Activated CD4-positive, alpha-beta T cell treated with anti-CD3 and anti-CD28 coated beads, Interleukin-2, amount 50 U/mL, for 4 hours (primary cell): Measurements from ENCODE around the gene SHMT1.
"Not testable (repeated sequence)": the region's sequence is repeated elsewhere in the genome, so short reads cannot be mapped to it uniquely, and the experiment has no call there.

ENCODE experiments used
- DNase-seq, 2 experiments: peaks; one replicate each; pipeline ENCODE4 v3.0.0-alpha.2; 2020

The SHMT1 gene

DNA sequence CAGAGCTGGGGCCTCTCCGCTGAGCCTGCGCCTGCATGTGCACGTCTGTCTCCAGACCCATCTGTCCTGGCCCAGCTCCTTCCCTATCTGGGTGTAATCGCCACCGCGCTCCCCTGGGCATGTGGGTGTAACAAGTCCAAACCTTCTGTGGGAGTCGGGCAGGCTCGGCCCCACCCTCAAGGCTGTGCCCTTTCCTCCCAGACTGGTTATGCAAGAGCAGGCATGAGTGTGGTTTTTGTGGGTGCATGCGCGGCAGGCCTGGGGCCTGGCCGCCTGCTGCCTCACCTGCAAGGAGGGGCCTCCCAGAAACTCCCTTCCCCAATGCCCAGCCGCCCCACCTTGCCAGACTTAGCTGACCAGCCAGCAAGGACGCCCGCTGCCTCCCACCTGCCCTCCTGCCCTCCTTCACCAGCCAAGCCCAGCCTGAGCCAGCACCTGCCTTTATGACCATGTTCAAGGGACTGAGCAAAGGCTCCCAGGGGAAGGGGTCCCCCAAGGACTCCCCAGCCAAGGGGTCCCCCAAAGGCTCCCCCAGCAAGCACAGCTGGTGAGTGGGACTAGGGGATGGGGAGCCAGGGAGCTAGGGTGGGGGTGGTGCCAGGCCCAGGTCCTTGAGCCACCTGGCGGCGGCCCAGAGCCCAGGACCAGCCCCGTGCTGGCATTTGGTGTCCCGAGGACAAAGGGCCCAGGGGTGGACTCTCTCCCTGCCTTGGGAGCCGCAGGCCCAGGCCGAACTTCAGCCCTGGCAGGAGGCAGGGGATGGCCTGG is 14.3 kb upstream of the SHMT1 start, which contains the start of gene EVPLL:
Gene EVPLL, plus strand, starts transcription at position 342 of the 768 bp plus-strand sequence. CDS start 3,160 bp downstream, outside the sequence.
- no peak for DNase-seq

DNA sequence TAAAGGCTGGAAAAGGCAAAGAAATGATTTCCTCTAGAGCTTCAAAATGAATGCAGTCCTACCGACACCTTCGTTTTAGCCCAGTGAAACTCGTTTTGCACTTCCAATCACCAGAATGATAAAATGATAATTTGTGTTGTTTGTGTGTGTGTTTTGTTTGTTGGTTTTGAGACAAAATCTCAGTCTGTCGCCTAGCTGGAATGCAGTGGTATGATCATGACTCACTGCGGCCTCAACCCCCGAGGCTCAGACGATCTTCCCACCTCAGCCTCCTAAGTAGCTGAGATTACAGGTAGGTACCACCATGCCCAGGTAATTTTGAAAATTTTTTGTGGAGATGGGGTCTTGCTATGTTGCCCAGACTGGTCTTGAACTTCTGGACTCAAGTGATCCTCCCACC is 10.9 kb upstream of the SHMT1 start:
- DNase-seq: no peak

DNA sequence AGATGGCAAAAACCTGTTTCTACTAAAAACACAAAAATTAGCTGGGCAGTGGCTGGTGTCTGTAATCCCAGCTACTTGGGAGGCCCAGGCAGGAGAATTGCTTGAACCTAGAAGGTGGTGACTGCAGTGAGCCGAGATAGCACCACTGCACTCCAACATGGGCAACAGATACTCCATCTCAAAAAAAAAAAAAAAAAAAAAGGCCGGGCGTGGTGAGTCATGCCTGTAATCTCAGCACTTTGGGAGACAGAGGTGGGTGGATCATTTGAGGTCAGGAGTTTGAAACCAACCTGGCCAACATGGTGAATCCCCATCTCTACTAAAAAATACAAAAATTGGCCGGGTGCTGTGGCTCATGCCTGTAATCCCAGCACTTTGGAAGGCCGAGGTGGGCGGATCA is 9.8 kb upstream of the SHMT1 start:
- DNase-seq: not testable (repeated sequence)

DNA sequence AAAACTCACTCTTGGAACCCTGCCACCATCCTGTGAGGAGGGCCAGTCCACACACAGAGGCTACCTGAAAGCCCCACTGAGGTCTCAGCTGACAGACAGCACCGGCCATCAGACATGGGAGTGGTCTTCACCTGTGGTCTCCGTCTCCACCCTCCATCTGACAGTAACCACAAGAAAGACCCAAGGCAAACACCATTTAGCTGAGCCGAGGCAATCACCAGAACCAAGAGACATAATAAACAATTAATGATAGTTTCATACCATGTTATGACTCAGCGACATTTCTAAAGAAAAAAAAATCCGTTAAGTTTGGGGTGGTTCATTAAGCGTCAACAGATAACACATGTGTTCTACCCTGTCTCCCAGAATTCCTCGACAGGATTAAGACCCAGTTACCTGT is 8.1 kb upstream of the SHMT1 start:
- no peak for DNase-seq

DNA sequence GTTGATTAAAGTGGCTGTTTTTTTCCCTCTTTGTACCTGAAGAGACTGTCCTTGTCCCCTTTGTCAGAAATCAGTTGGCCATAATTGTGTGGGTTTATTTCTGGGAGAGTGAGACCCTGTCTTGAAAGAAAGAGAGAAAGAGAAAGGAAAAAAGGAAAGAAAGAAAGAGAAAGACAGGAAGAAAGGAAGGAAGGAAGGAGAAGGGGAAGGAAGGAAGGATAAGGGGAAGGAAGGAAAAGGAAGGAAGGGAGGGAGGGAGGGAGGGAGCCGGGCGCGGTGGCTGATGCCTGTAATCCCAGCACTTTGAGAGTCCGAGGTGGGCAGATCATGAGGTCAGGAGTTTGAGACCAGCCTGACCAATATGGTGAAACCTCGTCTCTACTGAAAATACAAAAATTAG is 7.4 kb upstream of the SHMT1 start:
- no peak for DNase-seq

DNA sequence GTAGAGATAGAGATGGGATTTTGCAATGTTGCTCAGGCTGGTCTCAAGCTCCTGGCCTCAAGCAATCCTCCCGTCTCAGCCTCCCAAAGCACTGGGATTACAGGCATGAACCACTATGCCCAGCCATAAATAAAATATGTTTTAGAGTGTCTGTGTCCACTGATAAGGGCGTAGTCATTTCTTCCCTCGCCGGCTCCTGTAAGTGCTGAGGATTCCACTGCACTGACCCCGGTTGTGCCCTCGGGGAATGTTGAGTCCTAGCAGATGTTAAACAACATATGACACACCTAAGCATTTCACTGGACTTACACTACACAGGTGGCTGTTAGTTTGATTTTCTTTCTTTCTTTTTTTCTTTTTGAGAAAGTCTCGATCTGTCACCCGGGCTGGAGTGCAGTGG is 5.6 kb upstream of the SHMT1 start:
- no peak for DNase-seq

DNA sequence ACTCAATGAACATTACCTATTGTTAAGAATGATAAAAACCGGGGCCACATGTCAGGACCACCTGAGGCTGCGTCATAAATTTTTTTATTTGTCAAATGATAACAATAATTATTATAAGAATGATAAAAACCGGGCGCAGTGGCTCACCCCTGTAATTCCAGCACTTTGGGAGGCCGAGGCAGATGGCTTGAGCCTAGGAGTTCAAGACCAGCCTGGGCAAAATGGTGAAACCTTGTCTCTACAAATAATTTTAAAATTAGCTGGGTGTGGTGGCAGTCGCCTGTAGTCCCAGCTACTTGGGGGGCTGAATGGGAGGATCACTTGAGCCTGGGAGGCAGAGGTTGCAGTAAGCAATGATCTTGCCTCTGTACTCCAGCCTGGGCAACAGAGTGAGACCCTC is 816 bp upstream of the SHMT1 start:
- DNase-seq: no peak

DNA sequence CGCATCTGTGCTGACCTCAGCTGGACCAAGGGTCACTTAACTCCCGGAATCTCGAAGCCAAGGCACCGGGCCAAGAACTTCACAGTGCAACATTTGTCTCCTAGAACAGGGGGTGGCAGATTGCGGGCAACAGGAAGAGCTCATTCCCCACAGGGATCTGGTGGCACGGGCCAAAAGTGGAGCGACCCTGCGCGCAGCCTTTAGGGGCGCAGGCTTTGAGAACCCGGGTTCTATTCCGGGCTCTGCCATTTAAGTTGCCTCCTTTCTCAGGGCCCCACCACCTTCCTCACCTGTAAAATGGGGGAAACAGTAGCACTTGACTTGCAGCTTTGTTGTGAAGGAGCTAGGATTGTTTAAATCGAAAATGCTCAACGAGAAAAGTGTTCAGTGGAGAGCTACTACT is 651 bp downstream of the SHMT1 start:
- no peak for DNase-seq

DNA sequence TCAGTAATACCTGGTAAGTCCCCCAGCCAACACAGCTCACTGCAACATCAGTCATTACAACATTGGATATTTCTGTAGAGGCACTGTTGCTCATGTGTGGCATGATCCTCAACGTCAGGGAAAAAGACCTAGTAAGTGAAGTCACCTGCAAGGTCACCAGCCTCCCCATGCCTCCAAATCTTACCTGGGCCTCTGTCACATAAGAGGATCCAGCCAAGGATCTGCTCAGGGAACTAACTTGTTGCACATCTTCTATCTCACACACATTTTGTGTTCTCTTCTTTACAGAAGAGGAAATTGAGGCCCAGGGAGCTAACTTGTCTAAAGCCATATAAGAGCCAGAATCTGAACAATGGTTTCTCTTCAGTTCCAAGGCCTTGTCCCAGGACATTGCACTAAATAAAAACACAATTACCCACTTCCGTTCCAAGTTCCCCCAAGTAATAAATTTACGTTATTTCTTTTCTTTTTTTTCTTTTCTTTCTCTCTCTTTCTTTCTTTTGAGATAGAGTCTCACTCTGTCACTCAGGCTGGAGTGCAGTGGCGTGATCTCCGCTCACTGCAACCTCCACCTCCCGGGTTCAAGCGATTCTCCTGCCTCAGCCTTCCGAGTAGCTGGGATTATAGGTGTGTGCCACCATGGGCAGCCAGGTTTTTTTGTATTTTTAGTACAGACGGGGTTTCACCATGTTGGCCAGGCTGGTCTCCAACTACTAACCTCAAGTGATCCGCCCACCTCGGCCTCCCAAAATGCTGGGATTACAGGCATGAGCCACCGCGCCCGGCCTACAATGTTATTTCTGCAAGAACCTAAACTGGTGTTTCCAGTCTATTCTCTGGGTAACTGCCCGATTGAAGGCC is 1.3 kb downstream of the SHMT1 start:
- DNase-seq: no peak

DNA sequence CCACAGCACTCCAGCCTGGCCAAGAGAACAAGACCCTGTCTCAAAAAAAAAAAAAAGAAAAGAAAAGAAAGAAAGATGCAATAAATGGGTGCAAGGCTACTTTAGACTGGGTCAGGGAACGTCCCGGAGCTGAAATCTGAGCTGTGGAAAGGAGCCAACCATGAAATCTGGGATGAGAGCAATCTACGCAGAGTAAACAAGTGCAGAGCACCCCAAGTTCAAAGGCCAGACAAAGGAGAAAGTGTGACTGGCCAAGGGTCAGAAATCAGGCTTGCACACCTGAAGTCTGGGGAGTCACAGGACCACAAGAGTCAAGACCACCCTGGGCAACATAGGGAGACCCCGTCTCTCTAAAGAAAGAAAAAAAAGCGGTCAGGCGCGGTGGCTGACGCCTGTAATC is 2.8 kb downstream of the SHMT1 start:
- DNase-seq: no peak

DNA sequence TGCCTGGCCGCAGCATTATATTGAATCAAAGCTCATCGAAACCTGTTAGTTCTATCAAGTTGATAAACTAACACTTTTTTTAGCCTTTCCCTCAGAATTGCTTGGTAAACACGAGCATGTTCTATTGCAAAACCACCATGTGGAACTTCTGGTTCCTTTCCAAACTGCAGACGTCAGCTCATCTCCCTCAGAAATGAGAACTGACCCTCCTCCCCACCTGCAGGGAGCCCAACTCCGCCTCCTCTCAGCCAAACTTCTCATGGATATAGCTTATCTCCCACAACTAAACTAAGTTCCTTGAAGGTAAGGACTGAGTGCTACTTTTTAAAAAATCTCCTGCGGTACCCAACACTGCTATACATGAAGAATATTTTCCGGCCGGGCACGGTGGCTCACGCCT is 6.7 kb downstream of the SHMT1 start:
- no peak for DNase-seq

DNA sequence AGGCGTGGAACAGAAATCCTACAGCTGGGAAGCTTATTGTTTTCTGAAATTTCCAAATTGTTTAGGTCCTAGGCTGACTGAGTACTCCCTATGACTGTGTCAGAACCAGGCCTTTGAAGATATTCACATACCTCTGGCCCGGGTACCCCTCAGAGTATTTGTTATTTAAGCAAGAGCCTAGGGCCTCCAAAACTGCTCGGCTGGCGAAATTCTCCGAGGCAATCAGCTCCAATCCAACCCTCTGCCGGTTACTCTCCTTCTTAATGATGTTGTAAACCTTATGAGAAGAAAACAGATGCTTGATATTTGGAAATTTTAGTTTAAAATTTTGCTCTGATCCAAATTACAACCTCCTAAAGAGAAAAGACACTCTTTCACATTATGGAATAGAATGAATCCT is 9.8 kb downstream of the SHMT1 start:
- no peak for DNase-seq

DNA sequence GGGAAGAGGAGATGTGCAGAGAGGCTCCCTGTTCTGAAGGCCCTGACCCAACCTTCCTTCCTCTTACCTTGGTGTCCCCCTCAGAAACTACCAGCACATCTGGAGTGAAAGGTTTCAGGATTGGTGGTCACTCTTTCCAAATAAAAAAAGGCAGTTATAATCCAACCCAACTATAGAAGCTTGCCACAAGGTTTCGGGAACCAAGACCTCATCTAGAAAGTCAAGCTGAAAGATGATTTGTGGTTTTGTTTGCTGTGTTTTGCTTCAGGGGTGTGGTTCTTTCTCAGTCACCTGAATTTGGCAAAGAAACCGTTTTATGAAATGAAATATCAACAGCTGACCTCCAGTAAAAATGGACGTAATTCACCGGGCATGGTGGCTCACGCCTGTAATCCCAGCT is 19.3 kb downstream of the SHMT1 start:
- no peak for DNase-seq

DNA sequence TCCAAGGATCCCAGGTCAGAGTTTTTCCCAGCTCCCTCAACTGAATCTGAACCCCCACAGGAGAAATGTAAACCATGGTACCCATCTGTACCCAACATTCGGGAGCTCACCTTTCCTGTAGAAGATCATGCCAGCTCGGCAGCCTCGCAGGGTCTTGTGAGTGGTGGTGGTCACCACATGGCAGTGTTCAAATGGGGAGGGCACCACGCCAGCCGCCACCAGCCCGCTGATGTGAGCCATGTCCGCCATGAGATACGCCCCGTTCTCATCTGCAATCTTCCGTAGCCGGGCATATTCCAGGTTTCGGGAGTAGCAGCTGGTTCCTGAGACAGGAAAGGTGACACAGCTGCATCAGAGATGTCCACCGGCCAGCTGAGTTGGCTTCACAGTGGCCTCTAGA is 23.4 kb downstream of the SHMT1 start:
- no peak for DNase-seq

DNA sequence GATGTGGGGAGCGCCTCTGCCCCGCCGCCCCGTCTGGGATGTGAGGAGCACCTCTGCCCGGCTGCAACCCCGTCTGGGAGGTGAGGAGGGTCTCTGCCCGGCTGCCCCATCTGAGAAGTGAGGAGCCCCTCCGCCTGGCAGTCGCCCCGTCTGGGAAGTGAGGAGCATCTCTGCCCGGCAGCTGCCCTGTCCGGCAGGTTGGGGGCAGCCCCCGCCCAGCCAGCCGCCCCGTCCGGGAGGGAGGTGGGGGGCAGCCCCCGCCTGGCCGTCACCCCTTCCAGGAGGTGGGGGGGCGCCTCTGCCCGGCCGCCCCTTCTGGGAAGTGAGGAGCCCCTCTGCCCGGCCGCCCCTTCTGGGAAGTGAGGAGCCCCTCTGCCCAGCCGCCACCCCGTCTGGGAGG is 25.2 kb downstream of the SHMT1 start:
- DNase-seq: not testable (repeated sequence)

DNA sequence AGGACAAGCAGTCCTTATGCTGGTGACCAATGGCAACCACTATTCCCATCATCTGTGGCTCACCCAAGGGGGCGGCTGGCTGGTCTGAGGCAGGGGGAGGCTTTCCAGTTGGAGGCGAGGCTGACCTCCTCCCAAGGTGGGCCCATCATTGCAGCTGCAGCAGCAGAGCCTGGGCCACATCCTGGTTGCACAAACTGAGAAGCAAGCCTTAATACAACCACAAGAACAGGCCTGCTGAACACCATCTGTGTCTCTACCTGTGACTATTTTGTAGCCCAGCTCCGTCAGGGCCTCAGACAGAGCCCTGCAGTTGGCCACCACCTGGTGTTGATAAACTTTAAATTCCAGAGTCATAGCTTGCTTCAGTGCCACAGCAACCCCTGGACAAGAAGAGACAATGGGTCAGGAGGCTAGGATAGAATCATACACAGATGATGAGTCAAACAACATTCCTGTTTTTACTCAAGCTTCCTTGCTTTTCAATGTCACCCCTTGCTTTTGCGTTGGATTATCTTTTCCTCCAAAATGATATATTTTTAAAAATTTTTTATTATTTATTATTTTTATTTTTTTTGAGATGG is 30.4 kb downstream of the SHMT1 start:
- no peak for DNase-seq

DNA sequence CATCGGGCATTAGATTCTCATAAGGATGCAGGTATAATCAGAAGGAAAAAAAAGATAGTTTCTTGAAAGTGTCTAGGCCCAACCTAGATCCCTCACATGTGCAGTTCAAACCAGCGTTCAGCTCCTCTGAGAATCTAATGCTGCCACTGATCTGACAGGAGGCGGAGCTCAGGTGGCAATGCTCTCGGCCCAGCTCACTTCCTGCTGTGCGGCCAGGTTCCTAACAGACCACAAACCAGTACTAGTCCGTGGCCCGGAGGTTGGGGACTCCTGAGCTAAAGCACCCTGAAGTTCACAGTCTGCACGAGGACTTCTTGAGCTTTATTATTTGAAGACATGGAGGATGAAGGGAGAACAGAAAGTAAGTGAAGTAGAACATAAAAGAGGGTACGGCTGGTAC is 31.5 kb downstream of the SHMT1 start:
- DNase-seq: no peak

DNA sequence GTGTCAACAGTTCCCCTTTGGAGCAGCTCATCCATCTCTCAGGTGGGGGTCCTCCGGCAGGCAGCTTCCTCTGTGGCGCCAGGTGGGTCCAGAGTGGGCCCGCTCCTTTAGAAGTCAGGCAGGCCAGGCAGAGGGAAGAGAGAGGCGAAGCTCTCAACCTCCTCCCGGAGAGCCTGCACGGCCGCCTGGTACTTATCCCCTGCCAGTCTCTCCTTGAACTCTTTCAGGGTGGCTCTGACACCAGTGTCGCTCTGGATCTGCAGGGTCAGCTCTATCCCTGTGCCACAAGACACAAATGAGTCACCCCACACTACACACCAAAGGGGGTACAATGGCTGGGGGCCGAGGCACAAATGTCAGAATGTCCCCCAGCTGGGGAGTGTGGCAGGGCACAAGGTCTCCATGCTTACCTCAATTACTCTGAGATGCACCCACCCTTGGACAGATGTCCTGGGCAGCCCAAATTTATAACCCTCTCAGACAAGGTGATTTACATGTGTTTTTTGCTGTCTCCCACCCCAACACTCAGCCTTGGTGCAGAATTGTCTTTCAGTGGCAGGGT is 34.6 kb downstream of the SHMT1 start:
- DNase-seq: no peak

DNA sequence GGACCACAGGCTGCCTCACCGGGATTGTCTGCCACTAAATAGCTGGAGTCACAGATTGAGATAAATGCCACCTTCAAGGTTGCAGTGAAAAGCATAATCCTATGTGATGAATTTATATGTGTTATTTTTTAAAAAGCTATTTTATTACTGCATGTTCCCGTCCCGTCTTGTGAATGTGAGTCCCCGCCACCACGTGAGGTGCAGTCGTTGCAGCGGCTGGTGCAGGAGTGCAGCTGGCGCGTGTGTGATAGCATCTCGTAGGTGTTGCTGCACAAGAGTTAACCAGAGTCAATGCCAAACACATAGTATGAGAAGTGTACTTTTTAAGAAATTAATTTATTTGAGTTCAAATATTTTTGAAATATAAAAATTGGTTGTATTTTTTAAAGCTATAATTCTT is 35.8 kb downstream of the SHMT1 start:
- DNase-seq: no peak

DNA sequence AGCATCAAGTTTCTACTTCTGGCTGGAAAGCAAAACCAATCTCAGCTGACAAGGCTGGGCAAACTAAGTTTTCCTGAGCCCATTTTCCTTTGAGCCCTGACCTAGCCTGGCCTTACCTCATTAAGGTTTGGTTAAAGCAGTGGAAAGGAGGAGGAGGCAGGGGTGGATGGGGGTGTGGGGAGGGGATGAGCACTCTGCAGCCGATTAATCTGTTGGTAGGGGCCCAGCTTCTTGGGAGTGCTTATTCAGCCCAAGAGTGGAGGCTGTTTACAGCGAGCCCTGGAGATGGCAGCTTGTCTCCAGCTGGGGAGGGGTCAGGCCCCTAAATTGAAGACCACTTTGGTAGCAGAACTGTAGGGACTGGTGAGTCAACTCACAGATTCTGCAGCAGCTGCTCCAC is 36.3 kb downstream of the SHMT1 start:
- DNase-seq: no peak

DNA sequence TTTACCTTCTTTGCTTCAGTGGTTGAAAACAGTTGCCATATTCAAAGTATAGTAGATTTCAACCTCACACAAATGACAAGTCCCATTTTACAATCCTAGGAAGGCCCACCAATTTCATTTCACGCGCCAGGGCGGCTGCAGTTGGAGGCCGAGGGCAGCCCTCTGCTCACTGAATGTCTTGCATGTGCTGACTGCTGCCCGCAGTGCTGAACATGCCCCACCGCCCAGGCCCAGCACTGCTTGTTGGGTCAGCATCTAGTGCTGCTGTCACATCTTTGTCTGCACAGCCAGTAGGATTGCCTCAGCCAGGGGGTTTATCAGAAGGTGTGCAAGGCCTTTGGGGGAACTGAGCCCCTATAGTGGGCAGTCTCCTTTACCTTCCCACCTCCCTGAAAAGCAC is 36.8 kb downstream of the SHMT1 start:
- DNase-seq: no peak

DNA sequence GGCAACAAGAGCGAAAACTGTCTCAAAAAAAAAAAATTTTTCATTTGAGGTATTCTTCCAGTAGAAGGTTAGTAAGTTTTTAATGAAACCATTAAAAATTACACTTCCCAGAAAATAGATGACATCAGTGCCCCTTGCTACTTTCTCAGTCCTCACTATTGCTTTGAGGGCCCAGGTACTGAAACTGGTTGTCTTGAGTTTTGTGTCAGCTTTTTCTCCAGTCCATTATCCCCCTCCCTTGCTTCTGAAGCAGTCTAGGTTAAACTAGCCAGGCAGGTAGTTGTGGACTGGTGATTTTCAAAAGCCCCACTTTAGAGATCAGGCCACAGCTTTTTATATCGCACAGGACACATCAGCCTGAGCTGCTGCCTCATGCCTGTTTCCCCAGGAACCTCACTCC is 37.3 kb downstream of the SHMT1 start:
- no peak for DNase-seq
